Measurements from ENCODE around the gene NECAB2.

NECAB2 gene

DNA sequence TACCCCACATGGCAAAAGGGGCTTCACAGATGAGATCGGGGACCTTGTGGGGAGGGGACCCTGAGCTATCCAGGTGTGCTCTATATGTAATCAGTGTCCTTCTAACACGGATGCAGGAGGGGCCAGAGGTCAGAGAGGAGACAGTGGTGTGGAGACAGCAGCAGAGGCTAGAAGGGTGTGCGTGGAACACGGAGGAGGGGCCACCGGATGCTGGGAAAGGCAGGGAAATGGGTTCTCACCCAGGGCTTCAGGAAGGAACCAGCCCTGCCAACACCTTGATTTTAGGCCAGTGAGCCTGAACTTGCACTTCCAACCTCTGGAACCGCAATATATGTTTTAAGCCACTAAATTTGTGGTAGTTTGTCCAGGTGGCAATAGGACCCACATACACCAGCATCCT is 79.2 kb downstream of the NECAB2 start:
- DNase-seq: no peak

DNA sequence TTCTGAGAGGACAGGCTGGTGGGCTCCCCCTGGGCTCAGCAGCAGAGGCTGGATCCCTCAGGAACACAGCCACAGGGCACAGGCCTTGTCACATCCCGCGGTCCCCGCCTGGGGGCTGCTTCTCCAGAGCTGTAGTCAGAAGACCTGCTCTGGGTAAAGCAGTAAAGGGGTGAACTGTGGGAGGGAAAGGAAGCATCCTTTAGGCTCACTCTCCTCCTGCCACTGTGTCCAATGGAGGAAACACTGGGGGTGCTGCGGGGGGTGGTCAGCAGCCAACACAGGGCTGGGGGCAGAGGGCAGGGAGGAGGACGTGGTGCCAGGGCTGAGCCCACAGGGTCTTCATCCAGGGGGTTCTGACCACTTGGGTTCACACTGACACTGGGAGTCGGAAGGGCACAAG is 79.6 kb downstream of the NECAB2 start:
- DNase-seq: no peak

DNA sequence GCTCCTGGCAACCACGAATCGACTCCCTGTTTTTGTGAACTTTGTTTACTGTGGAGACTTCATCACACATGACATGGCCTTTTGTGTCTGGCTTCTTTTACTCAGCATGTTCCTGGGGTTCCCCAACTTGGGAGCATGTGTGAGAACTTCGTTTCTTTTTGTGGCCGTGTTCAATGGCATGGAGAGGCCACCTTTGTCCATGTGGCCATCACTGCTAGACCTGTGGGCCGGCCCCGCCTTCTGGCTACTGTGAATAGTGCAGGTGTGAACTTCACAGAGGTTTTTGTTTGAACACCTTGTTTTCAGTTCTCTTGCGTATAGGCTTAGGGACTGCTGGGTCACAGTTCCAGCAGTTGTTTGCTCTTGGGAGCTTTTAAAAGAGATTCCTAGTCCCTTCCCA is 80.2 kb downstream of the NECAB2 start:
- DNase-seq: no peak

DNA sequence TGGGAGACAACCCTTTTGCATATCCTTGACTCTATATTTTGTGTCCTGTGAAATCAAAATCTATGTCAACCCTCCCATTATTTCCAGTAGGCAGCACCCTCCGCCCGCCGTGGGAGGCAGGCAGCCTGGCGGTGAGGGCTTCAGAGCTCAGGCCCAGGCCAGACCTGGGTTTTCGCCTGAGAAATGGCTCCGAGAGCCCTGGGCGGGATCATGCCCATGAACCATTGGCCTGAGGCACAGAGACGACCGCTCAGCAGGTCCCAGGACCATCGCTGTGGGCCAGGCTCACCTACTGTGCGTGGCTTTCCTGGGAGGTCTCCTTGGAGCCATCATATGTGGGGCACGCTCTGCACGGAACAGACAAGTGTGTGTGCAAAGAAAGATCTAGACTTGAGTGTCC is 80.8 kb downstream of the NECAB2 start:
- no peak for DNase-seq

DNA sequence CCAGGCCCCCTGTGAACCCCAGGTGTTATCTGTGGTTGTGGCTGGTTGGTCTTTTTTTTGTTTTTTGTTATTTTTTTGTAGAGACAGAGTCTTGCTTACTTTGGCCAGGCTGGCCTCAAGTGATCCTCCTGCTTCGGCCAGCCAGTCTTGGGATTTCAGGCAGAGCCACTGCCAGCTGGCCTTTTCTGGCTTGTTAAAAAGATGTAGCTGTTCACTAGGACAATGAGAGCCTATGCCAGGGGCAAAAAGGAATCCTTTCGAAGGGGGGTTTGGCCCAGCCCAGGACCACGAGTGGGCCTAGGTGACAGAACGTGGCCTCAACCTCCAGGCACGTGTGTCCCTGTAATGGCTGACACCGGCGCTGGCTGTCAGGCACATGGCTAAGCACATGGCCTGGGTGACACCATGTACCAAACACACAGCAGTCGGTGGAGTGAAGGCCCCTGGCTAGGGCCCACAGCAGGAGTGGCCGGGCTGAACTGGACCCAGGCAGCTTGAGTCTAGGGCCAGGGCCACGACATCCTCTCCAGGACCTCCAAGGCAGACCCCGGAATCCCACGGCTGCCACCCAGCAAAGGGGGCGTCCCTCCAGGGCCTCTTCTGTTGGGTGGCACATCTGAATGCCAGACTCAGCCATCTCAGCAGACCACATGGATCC is 81.5 kb downstream of the NECAB2 start:
- no peak for DNase-seq

DNA sequence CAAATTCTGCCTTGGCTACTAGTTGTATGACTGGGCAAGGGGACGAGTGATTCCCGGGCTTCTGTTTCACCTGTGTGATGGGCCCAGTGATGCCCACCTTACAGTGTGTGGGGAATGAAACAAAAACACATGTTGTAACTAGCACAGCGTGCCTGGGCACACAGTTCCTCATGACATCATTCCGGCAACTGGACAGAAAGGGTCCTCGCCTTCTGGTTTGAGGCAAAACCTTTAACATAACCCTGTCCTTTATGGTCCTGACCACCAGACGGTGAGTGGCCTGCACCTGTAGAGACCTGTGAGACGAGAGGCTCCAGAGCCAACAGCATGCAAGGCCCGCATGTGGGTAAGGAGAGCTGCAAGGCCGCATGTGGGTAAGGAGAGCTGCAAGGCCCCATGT is 82.3 kb downstream of the NECAB2 start:
- DNase-seq: no peak

DNA sequence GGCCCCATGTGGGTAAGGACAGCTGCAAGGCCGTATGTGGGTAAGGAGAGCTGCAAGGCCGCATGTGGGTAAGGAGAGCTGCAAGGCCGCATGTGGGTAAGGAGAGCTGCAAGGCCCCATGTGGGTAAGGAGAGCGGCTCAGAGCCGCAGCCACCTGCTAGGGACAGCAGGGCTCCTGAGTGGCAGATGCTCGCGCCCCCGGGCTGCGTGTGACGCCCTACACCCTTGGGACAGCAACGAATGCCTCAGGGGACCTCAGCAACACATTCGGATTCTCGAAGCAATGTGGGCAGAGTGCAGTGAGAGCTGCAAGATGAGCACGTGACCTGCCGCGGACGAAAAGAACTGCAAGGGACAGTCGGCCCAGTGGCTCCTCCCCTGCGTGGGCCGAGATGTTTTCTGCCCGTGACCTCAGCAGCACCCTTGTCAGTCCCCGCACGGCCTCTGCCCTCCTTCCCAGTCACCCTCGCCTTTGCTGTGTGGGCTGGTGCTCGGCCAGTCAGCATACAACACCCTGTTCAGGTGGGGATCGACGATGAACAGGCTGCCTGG is 84.1 kb downstream of the NECAB2 start:
- DNase-seq: no peak

All from hematopoietic multipotent progenitor cell treated with erythropoietin and hydrocortisone succinate and interleukin-3 and kit ligand, for 8 days (in vitro differentiated cells).